ENCODE data around the gene PKDCC. TPM values are rescaled to one million over a fixed set of nuclear protein-coding genes. Genes with fewer than 3 reads are reported as not detected.

PKDCC gene
- total and polyA plus RNA-seq, 2 donors from 2014 or later = 28.1 to 52.2 TPM

GRCh38 chr2:42052702-42053481, 5.1 kb downstream of the PKDCC start:
- peaks cover 10 to 17% (median 12%) of the 10 kb centered on the region in 3 donors for H3K36me3 ChIP-seq (ENCODE audit: control insufficient read depth in 2 of 3, insufficient read depth in 3 of 3, low read length in 3 of 3)

GRCh38 chr2:42053482-42053790, 5.6 kb downstream of the PKDCC start:
- Histone ChIP-seq H3K4me1 (ENCODE audit: control insufficient read depth in 2 of 3, insufficient read depth in 2 of 3, low read depth in 1 of 3, low read length in 3 of 3) (peaks cover 6 to 43% (median 38%) of the 10 kb centered on the region in 3 donors), H3K36me3 (ENCODE audit: control insufficient read depth in 2 of 3, insufficient read depth in 3 of 3, low read length in 3 of 3) (peaks cover 10 to 17% (median 16%) of the 10 kb centered on the region in 3 donors), H3K4me3 (ENCODE audit: low read length in 3 of 3) (peak overlapping the region in 1 of 3 donors; percentile 7), H3K9ac (ENCODE audit: low read length in 3 of 3) (peak overlapping the region in 1 of 3 donors; percentile 40), H3K27me3 (ENCODE audit: control insufficient read depth, insufficient read depth, low read length) (no peaks in the 10 kb centered on the region), H3K9me3 (ENCODE audit: control insufficient read depth in 2 of 3, insufficient read depth in 1 of 3, low read length in 3 of 3) (no peaks in the 10 kb centered on the region), H3K27ac (ENCODE audit: low read depth in 2 of 2, low read length in 2 of 2) (peak overlapping the region; percentile 66 to 74)
- intact Hi-C loops (cut with DNase I) = loop anchor here (10.0 kb wide), 1 partner anchor 89 kb away; no protein-coding TSS in a partner anchor
- DNase-seq = no peak
- no peak for TF ChIP-seq CTCF (IDR thresholded peaks at IDR 0.05; ENCODE audit: borderline replicate concordance, extremely low read depth, insufficient read depth)
- no peak for FAIRE-seq

More at GRCh38 chr2:42052702-42053481, 5.1 kb downstream of the PKDCC start:
- peaks cover 6 to 43% (median 38%) of the 10 kb centered on the region in 3 donors for H3K4me1 ChIP-seq (ENCODE audit: control insufficient read depth in 2 of 3, insufficient read depth in 2 of 3, low read depth in 1 of 3, low read length in 3 of 3)
- H3K27me3 ChIP-seq (ENCODE audit: control insufficient read depth, insufficient read depth, low read length) = no peaks in the 10 kb centered on the region
- TF ChIP-seq CTCF (IDR thresholded peaks at IDR 0.05; ENCODE audit: borderline replicate concordance, extremely low read depth, insufficient read depth) = no peak
- H3K27ac ChIP-seq (ENCODE audit: low read depth in 2 of 2, low read length in 2 of 2) = peak overlapping the region; percentile 69 to 74
- FAIRE-seq = no peak
- peak overlapping the region in 1 of 3 donors; percentile 4 for H3K9ac ChIP-seq (ENCODE audit: low read length in 3 of 3)
- H3K9me3 ChIP-seq (ENCODE audit: control insufficient read depth in 2 of 3, insufficient read depth in 1 of 3, low read length in 3 of 3) = no peaks in the 10 kb centered on the region
- intact Hi-C loops (cut with DNase I) = loop anchor here (10.0 kb wide), 1 partner anchor 88 kb away; no protein-coding TSS in a partner anchor
- peak overlapping the region in 1 of 3 donors; percentile 17 for H3K4me3 ChIP-seq (ENCODE audit: low read length in 3 of 3)
- peak; percentile 79 to 93 (median 84) for DNase-seq

GRCh38 chr2:42053791-42054701, 6.2 kb downstream of the PKDCC start:
- FAIRE-seq = no peak
- peak overlapping the region in 1 of 3 donors; percentile 40 for H3K9ac ChIP-seq (ENCODE audit: low read length in 3 of 3)
- TF ChIP-seq CTCF (IDR thresholded peaks at IDR 0.05; ENCODE audit: borderline replicate concordance, extremely low read depth, insufficient read depth) = no peak
- H3K27ac ChIP-seq (ENCODE audit: low read depth in 2 of 2, low read length in 2 of 2) = peak overlapping the region; percentile 74 to 81
- H3K9me3 ChIP-seq (ENCODE audit: control insufficient read depth in 2 of 3, insufficient read depth in 1 of 3, low read length in 3 of 3) = no peaks in the 10 kb centered on the region
- no peaks in the 10 kb centered on the region for H3K27me3 ChIP-seq (ENCODE audit: control insufficient read depth, insufficient read depth, low read length)
- intact Hi-C loops (cut with DNase I) = loop anchor here (10.0 kb wide), 1 partner anchor 89 kb away; no protein-coding TSS in a partner anchor
- peaks cover 10 to 22% (median 20%) of the 10 kb centered on the region in 3 donors for H3K36me3 ChIP-seq (ENCODE audit: control insufficient read depth in 2 of 3, insufficient read depth in 3 of 3, low read length in 3 of 3)
- H3K4me3 ChIP-seq (ENCODE audit: low read length in 3 of 3) = no peak overlapping the region
- peak in 2 of 5 donors; percentile 33 to 87 for DNase-seq
- peaks cover 6 to 43% (median 38%) of the 10 kb centered on the region in 3 donors for H3K4me1 ChIP-seq (ENCODE audit: control insufficient read depth in 2 of 3, insufficient read depth in 2 of 3, low read depth in 1 of 3, low read length in 3 of 3)

All from kidney (tissue), 14 donors.